OCI-LY3 (cell line): ENCODE measurements around the gene OCIAD1.

Source experiments
- H2AFZ ChIP-seq: fragments of 200-600, 300-600 bp; shearing (Covaris generic); 2 replicates; pipeline ENCODE4 v1.6.0; 2014; ENCODE audit warnings: antibody characterized with exemption, low read depth, low read length
- H3K27ac ChIP-seq: fragments of 200-600, 300-600 bp; sonication (generic); 2 replicates; pipeline ENCODE4 v1.5.1; 2014; ENCODE audit warnings: mild to moderate bottlenecking, low read length, moderate library complexity, mixed read lengths
- H3K27me3 ChIP-seq: fragments of 200-600, 300-600 bp; sonication (generic); 2 replicates; pipeline ENCODE4 v1.6.1; 2014; ENCODE audit warnings: low read depth, low read length, mixed read lengths
- H3K36me3 ChIP-seq: fragments of 200-600, 300-600 bp; sonication (generic); replicated peaks from 2 replicates; pipeline ENCODE3; 2014; ENCODE audit warnings: low read depth, low read length, mixed read lengths
- H3K4me1 ChIP-seq: fragments of 300-600, 200-600 bp; sonication (generic); 2 replicates; pipeline ENCODE4 v1.6.1; 2014; ENCODE audit warnings: low read length, mixed read lengths
- H3K4me2 ChIP-seq: fragments of 200-600, 300-600 bp; sonication (generic); 2 replicates; pipeline ENCODE4 v1.6.1; 2014; ENCODE audit warnings: low read length, mixed read lengths
- H3K4me3 ChIP-seq: fragments of 300-600, 200-600 bp; sonication (generic); 2 replicates; pipeline ENCODE4 v1.5.1; 2014; ENCODE audit warnings: antibody characterized with exemption, mild to moderate bottlenecking, low read length, moderate library complexity
- H3K79me2 ChIP-seq: fragments of 300-600, 200-600 bp; shearing (Covaris generic); 2 replicates; pipeline ENCODE4 v1.6.1; 2014; ENCODE audit warnings: mild to moderate bottlenecking, low read length, mixed read lengths
- H3K9ac ChIP-seq: fragments of 300-600, 200-600 bp; shearing (Covaris generic); 2 replicates; pipeline ENCODE4 v1.6.0; 2014; ENCODE audit warnings: mild to moderate bottlenecking, low read length, moderate library complexity
- H3K9me3 ChIP-seq: fragments of 200-600, 300-600 bp; shearing (Covaris generic); 2 replicates; pipeline ENCODE4 v1.6.1; 2014; ENCODE audit warnings: low read length, mixed read lengths; ENCODE audit not compliant: insufficient read depth
- H4K20me1 ChIP-seq: fragments of 200-600, 300-600 bp; sonication (generic); 2 replicates; pipeline ENCODE4 v1.6.1; 2016; ENCODE audit warnings: low read length, mixed read lengths; ENCODE audit not compliant: insufficient read depth
- EZH2phosphoT487 ChIP-seq: fragments of 200-600 bp; shearing (Covaris generic); IDR thresholded peaks from 2 replicates; pipeline ENCODE4 v1.6.1; 2018; ENCODE audit warnings: antibody characterized with exemption, mixed run types, low read depth
- TF ChIP-seq, protein P1 (sequence below): fragments of 200-600, 300-600 bp; sonication (generic); IDR thresholded peaks from 2 replicates; pipeline ENCODE4 v1.5.1; 2014; ENCODE audit warnings: antibody characterized with exemption, low read length, low read depth

Gene OCIAD1

DNA sequence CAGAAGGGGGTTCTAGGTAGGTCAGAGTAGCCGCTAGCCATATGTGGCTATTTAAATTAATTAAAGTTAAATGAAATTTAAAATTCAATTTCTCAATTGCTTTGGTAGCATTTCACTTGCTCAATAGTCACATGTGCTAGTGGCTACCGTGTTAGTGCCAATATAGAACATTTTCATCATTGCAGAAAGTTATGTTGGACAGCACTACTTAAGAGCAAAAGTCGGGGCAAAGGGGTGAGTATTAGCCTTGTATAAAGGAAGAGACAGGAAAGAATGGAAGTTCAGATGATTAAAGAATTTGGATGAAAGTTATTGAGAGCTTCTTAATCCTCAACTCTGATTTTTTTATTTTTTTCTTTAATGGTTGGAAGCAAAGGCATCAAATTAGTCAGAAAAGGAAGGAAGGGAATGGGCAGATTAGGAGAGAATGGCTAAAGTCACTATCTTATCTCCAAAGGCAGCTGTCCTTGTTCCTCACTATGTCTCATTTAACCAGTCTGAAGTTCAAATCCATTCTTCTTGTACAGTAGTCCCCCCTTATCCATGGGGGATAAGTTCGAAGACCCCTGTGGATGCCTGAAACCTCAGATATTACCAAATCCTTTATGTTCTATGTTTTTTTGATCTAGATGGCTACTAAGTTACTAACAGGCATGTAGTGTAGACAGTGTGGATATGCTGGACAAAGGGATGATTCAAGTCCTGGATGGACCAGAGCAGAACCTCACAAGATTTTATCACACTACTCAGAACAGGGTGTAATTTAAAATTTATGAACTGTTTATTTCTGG is 22.9 kb downstream of the OCIAD1 start:
- Histone ChIP-seq H3K4me3 (no peak overlapping the region), H3K9ac (no peak overlapping the region), H3K9me3 (no peaks in the 10 kb centered on the region), H3K79me2 (no peaks in the 10 kb centered on the region), H3K36me3 (peaks cover 19% of the 10 kb centered on the region), H3K4me2 (no peak overlapping the region), H2AFZ (no peak overlapping the region), H4K20me1 (no peaks in the 10 kb centered on the region), H3K4me1 (no peaks in the 10 kb centered on the region), H3K27ac (no peak overlapping the region), H3K27me3 (no peaks in the 10 kb centered on the region)
- no peak for TF ChIP-seq EZH2phosphoT487
- TF ChIP-seq, protein P1, sequence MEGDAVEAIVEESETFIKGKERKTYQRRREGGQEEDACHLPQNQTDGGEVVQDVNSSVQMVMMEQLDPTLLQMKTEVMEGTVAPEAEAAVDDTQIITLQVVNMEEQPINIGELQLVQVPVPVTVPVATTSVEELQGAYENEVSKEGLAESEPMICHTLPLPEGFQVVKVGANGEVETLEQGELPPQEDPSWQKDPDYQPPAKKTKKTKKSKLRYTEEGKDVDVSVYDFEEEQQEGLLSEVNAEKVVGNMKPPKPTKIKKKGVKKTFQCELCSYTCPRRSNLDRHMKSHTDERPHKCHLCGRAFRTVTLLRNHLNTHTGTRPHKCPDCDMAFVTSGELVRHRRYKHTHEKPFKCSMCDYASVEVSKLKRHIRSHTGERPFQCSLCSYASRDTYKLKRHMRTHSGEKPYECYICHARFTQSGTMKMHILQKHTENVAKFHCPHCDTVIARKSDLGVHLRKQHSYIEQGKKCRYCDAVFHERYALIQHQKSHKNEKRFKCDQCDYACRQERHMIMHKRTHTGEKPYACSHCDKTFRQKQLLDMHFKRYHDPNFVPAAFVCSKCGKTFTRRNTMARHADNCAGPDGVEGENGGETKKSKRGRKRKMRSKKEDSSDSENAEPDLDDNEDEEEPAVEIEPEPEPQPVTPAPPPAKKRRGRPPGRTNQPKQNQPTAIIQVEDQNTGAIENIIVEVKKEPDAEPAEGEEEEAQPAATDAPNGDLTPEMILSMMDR, result no peak

DNA sequence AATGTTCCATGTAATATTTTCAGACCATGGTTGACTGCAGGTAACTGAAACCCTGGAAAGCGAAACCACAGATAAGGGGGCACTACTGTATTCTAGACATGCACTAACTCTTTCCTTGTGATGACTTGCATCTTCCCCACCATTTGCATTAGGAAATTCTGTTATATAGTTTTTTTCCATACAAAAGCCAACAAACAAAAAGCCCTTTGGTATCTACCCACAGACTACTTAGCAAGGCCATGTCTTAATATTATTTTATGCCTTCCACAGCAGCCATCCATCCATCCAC is 23.5 kb downstream of the OCIAD1 start:
- no peak overlapping the region for H3K27ac ChIP-seq
- no peak overlapping the region for H3K9ac ChIP-seq
- no peaks in the 10 kb centered on the region for H3K27me3 ChIP-seq
- no peaks in the 10 kb centered on the region for H3K4me1 ChIP-seq
- H3K4me3 ChIP-seq, result no peak overlapping the region
- H3K4me2 ChIP-seq, result no peak overlapping the region
- H3K79me2 ChIP-seq, result no peaks in the 10 kb centered on the region
- TF ChIP-seq, protein P1, result no peak
- no peak for TF ChIP-seq EZH2phosphoT487
- no peaks in the 10 kb centered on the region for H4K20me1 ChIP-seq
- no peaks in the 10 kb centered on the region for H3K9me3 ChIP-seq
- peaks cover 18% of the 10 kb centered on the region for H3K36me3 ChIP-seq
- no peak overlapping the region for H2AFZ ChIP-seq

DNA sequence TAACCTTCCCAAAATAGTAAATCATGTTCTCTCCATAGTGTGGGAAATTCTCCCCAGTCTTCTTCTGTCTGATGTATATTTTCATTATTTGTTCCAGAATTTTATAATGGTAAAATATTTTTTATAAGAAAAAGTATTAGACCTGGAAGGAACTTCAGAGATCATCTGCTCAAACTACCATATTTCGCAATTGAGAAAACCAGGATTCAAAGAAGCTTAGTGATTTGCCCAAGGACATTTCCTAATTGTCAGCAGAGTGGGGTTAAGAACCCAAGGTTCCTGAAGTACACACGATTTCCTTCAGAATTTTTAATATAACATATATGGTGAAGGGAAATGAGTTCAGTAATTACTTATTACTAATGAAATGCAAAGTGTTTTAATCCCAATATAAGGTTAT is 24.1 kb downstream of the OCIAD1 start:
- H3K4me2 ChIP-seq, result no peak overlapping the region
- peaks cover 15% of the 10 kb centered on the region for H3K36me3 ChIP-seq
- no peak overlapping the region for H3K9ac ChIP-seq
- no peaks in the 10 kb centered on the region for H4K20me1 ChIP-seq
- no peak overlapping the region for H2AFZ ChIP-seq
- no peaks in the 10 kb centered on the region for H3K4me1 ChIP-seq
- H3K9me3 ChIP-seq, result no peaks in the 10 kb centered on the region
- no peaks in the 10 kb centered on the region for H3K27me3 ChIP-seq
- TF ChIP-seq, protein P1, result no peak
- no peak for TF ChIP-seq EZH2phosphoT487
- no peak overlapping the region for H3K4me3 ChIP-seq
- no peaks in the 10 kb centered on the region for H3K79me2 ChIP-seq
- H3K27ac ChIP-seq, result no peak overlapping the region

DNA sequence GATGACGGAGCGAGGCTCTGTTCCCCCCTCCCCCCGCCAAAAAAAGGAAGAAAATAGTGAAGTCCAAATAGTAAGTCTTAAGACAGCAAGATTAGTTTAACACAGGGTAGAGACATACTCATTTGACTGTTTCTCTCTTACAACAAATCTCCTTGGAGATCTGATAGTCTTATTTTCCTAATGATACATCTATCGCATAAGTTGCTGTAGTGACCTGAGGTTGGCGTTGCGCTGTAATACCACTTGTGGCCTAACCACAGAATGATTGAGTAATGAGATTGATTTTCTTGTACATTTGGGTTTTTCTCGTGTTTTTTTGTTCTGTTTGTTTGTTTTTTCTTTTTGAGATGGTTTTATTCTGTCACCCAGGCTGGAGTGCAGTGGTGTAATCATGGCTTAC is 27.2 kb downstream of the OCIAD1 start:
- peaks cover 17% of the 10 kb centered on the region for H3K36me3 ChIP-seq
- H3K79me2 ChIP-seq, result no peaks in the 10 kb centered on the region
- no peak overlapping the region for H3K27ac ChIP-seq
- no peak for TF ChIP-seq EZH2phosphoT487
- TF ChIP-seq, protein P1, result no peak
- no peak overlapping the region for H2AFZ ChIP-seq
- no peaks in the 10 kb centered on the region for H4K20me1 ChIP-seq
- no peaks in the 10 kb centered on the region for H3K9me3 ChIP-seq
- H3K27me3 ChIP-seq, result no peaks in the 10 kb centered on the region
- no peak overlapping the region for H3K4me3 ChIP-seq
- no peaks in the 10 kb centered on the region for H3K4me1 ChIP-seq
- no peak overlapping the region for H3K9ac ChIP-seq
- no peak overlapping the region for H3K4me2 ChIP-seq
